ENCODE measurements around the gene TRIM38. TPM values are rescaled to one million over a fixed set of nuclear protein-coding genes. Genes with fewer than 3 reads are reported as not detected.

The TRIM38 gene
- total and polyA plus RNA-seq, 2 of the 13 experiments (the other 11 are each of a cell fraction or from before 2014, with no cell fraction given): 2.5 to 3.1 TPM

- no peak for TF ChIP-seq SKI (IDR thresholded peaks at IDR 0.05; ENCODE audit: partially characterized antibody)
- TF ChIP-seq SIN3A (IDR thresholded peaks at IDR 0.05; ENCODE audit: borderline replicate concordance, low read depth, low read length): 0 out of 2 replicates have a peak, but pooled peaks have one; percentile 36
- no peak for TF ChIP-seq MAX (IDR thresholded peaks at IDR 0.05)
- no peak for TF ChIP-seq NR2F2 (IDR thresholded peaks at IDR 0.05; ENCODE audit: borderline replicate concordance, low read depth)
- peak; percentile 71; the same call in 1 of the 2 replicates for TF ChIP-seq ZNF556 (CRISPR knock-in tag; IDR thresholded peaks at IDR 0.05; ENCODE audit: borderline replicate concordance)
- peak; percentile 40; the same call in 1 of the 2 replicates for TF ChIP-seq RXRB (CRISPR knock-in tag; IDR thresholded peaks at IDR 0.05; ENCODE audit: borderline replicate concordance)
- no peak for TF ChIP-seq HINFP (CRISPR knock-in tag; IDR thresholded peaks at IDR 0.05; ENCODE audit: low read depth)
- TF ChIP-seq ZNF501 (CRISPR knock-in tag; IDR thresholded peaks at IDR 0.05): 0 out of 2 replicates have a peak, but pooled peaks have one; percentile 8
- TF ChIP-seq TAF1 (CRISPR knock-in tag; IDR thresholded peaks at IDR 0.05): peak; percentile 58; the same call in 1 of the 2 replicates
- peak; percentile 72 for TF ChIP-seq ELF3 (CRISPR knock-in tag; IDR thresholded peaks at IDR 0.05)
- peak; percentile 39 for TF ChIP-seq MAFF (IDR thresholded peaks at IDR 0.05; ENCODE audit: low read depth, low read length)
- TF ChIP-seq ZNF354B (CRISPR knock-in tag; IDR thresholded peaks at IDR 0.05): no peak
- no peak for TF ChIP-seq CREB1 (IDR thresholded peaks at IDR 0.05)
- TF ChIP-seq CREB1 (CRISPR knock-in tag; IDR thresholded peaks at IDR 0.05): peak; percentile 73
- peak; percentile 52 for TF ChIP-seq NR2C2 (CRISPR knock-in tag; IDR thresholded peaks at IDR 0.05; ENCODE audit: borderline replicate concordance)
- peak; percentile 89 for TF ChIP-seq ELF1 (CRISPR knock-in tag; IDR thresholded peaks at IDR 0.05)
- TF ChIP-seq ZNF331 (CRISPR knock-in tag; IDR thresholded peaks at IDR 0.05): peak; percentile 15; the same call in 1 of the 2 replicates
- TF ChIP-seq SOX5 (CRISPR knock-in tag; IDR thresholded peaks at IDR 0.05; ENCODE audit: borderline replicate concordance): no peak
- TF ChIP-seq ZNF562 (CRISPR knock-in tag; IDR thresholded peaks at IDR 0.05; ENCODE audit: borderline replicate concordance): no peak
- TF ChIP-seq TOE1 (CRISPR knock-in tag; IDR thresholded peaks at IDR 0.05): 0 out of 2 replicates have a peak, but pooled peaks have one; percentile 48
- TF ChIP-seq NR1H2 (CRISPR knock-in tag; IDR thresholded peaks at IDR 0.05; ENCODE audit: borderline replicate concordance, low read depth): no peak
- no peak for TF ChIP-seq NFYB (CRISPR knock-in tag; IDR thresholded peaks at IDR 0.05)
- no peak for TF ChIP-seq GTF2F1 (IDR thresholded peaks at IDR 0.05; ENCODE audit: low read length)
- peak; percentile 45 to 51; a peak in 1 of 4 replicates for TF ChIP-seq HMGXB4 (CRISPR knock-in tag; IDR thresholded peaks at IDR 0.05; ENCODE audit: borderline replicate concordance in 1 of 2, low read depth in 1 of 2)
- TF ChIP-seq ZNF547 (CRISPR knock-in tag; IDR thresholded peaks at IDR 0.05): peak; percentile 18; the same call in 1 of the 2 replicates
Observed at GRCh38 chr6:25962149-25963127, at the start of gene TRIM38 (continued).
